IMR-90 (cell line): ENCODE results near the gene LAMA3. TPM values are rescaled to one million over a fixed set of nuclear protein-coding genes. Genes with fewer than 3 reads are reported as not detected.

Source experiments
- ATAC-seq: fragments of 200-7000 bp; cut with Tn5 transposase; 2 replicates; pipeline ENCODE4 v1.9.1; 2020; ENCODE audit warnings: low read depth, mild to moderate bottlenecking, moderate library complexity
- BruUV-seq: library from RNA; stranded (reverse); fragments of 400-500 nt; replicated peaks from 2 replicates; lab custom pipeline; 2021; lab: Mats Ljungman, UMichigan
- CTCF ChIA-PET: fragments of 300-600 bp; formaldehyde crosslinking; extraction: SDS; loops from one replicate; lab custom pipeline; 2021; ENCODE audit warnings: antibody characterized with exemption; lab: Yijun Ruan, JAX
- POLR2A ChIA-PET: fragments of 300-600 bp; sonication (Branson Sonifier 250); formaldehyde crosslinking; loops from one replicate; lab custom pipeline; 2022; ENCODE audit warnings: antibody characterized with exemption; ENCODE audit not compliant: unreplicated experiment; lab: Charles Lee
- DNase-seq: peaks from one replicate; pipeline ENCODE4 v3.0.0; 2013
- H2AFZ ChIP-seq: replicated peaks from 2 replicates; pipeline ENCODE3; 2013; ENCODE audit warnings: low read length, mild to moderate bottlenecking; ENCODE audit not compliant: poor library complexity
- H2AK5ac ChIP-seq: 2 replicates; pipeline ENCODE4 v1.6.1; 2013; ENCODE audit warnings: low read depth, low read length, inconsistent platforms
- H2AK9ac ChIP-seq: replicated peaks from 2 replicates; pipeline ENCODE3; 2013; ENCODE audit warnings: mild to moderate bottlenecking, low read depth, low read length, moderate library complexity; ENCODE audit not compliant: poor library complexity
- H2BK120ac ChIP-seq: 2 replicates; pipeline ENCODE4 v1.6.1; 2013; ENCODE audit warnings: low read depth, low read length, inconsistent platforms
- H2BK15ac ChIP-seq: 3 replicates; pipeline ENCODE4 v1.6.1; 2013; ENCODE audit warnings: low read depth, low read length, inconsistent platforms
- H2BK20ac ChIP-seq: 2 replicates; pipeline ENCODE4 v1.6.1; 2013; ENCODE audit warnings: low read depth, mild to moderate bottlenecking, inconsistent platforms, low read length, moderate library complexity
- H2BK5ac ChIP-seq: 2 replicates; pipeline ENCODE4 v1.6.1; 2013; ENCODE audit warnings: mild to moderate bottlenecking, low read depth, low read length, inconsistent platforms; ENCODE audit not compliant: poor library complexity, severe bottlenecking
- H3K14ac ChIP-seq: replicated peaks from 2 replicates; pipeline ENCODE4 v1.6.1; 2013; ENCODE audit warnings: low read depth, low read length, inconsistent platforms
- H3K18ac ChIP-seq: 2 replicates; pipeline ENCODE4 v1.6.1; 2013; ENCODE audit warnings: low read depth, low read length, control low read depth
- H3K23ac ChIP-seq: 2 replicates; pipeline ENCODE4 v1.6.1; 2013; ENCODE audit warnings: low read depth, low read length, inconsistent platforms
- H3K27ac ChIP-seq: 2 replicates; pipeline ENCODE4 v1.5.1; 2013; ENCODE audit warnings: mild to moderate bottlenecking, control low read depth, low read length; ENCODE audit not compliant: insufficient read depth
- H3K27me3 ChIP-seq: 2 replicates; pipeline ENCODE4 v1.6.1; 2013; ENCODE audit warnings: low read length; ENCODE audit not compliant: control insufficient read depth, insufficient read depth
- H3K36me3 ChIP-seq: 2 replicates; pipeline ENCODE4 v1.6.1; 2013; ENCODE audit warnings: low read length, mixed read lengths; ENCODE audit not compliant: control insufficient read depth, insufficient read depth
- H3K4ac ChIP-seq: 2 replicates; pipeline ENCODE4 v1.6.1; 2013; ENCODE audit warnings: low read depth, low read length, inconsistent platforms
- H3K4me1 ChIP-seq: 2 replicates; pipeline ENCODE4 v1.6.1; 2013; ENCODE audit warnings: low read length, mixed read lengths; ENCODE audit not compliant: control insufficient read depth, insufficient read depth
- H3K4me2 ChIP-seq: 2 replicates; pipeline ENCODE4 v1.6.1; 2013; ENCODE audit warnings: low read depth, mild to moderate bottlenecking, control low read depth, low read length, moderate library complexity
- H3K4me3 ChIP-seq: 2 replicates; pipeline ENCODE4 v1.5.1; 2013; ENCODE audit warnings: low read depth, mild to moderate bottlenecking, control low read depth, low read length, moderate library complexity; ENCODE audit not compliant: insufficient read depth
- H3K56ac ChIP-seq: 2 replicates; pipeline ENCODE4 v1.6.1; 2013; ENCODE audit warnings: low read length, inconsistent platforms; ENCODE audit not compliant: insufficient read depth; ENCODE audit errors: extremely low read depth
- H3K79me1 ChIP-seq, 2 experiments: 2 replicates each; pipeline ENCODE4 v1.6.1; 2013; ENCODE audit warnings: low read length in 2 of 2, inconsistent platforms in 1 of 2, low read depth in 1 of 2
- H3K9ac ChIP-seq: 2 replicates; pipeline ENCODE4 v1.6.1; 2013; ENCODE audit warnings: low read depth, low read length, control low read depth
- H3K9me1 ChIP-seq: 2 replicates; pipeline ENCODE4 v1.6.1; 2013; ENCODE audit warnings: low read length, inconsistent platforms; ENCODE audit not compliant: insufficient read depth
- H3K9me3 ChIP-seq: 2 replicates; pipeline ENCODE4 v1.6.1; 2013; ENCODE audit warnings: low read length; ENCODE audit not compliant: control insufficient read depth, insufficient read depth
- H4K20me1 ChIP-seq: 2 replicates; pipeline ENCODE4 v1.6.1; 2013; ENCODE audit warnings: low read length, inconsistent platforms; ENCODE audit not compliant: insufficient read depth
- H4K5ac ChIP-seq: 2 replicates; pipeline ENCODE4 v1.6.1; 2013; ENCODE audit warnings: mild to moderate bottlenecking, low read depth, low read length, control low read depth
- H4K8ac ChIP-seq, 2 experiments: 2 replicates each; pipeline ENCODE4 v1.6.1; 2013; ENCODE audit warnings: low read depth in 2 of 2, low read length in 2 of 2, control low read depth in 1 of 2, inconsistent platforms in 1 of 2
- H4K91ac ChIP-seq: 2 replicates; pipeline ENCODE4 v1.6.1; 2013; ENCODE audit warnings: low read depth, low read length, inconsistent platforms; ENCODE audit not compliant: insufficient read depth
- CEBPB ChIP-seq: IDR thresholded peaks from 2 replicates; pipeline ENCODE4 v1.6.1; 2012; ENCODE audit warnings: low read depth, low read length, improper control_type of control experiment
- WGBS, 2 experiments: methylation state at CpG; one replicate each; pipeline versions ENCODE4 v1.1.5 to v1.1.7; 2013; ENCODE audit warnings: missing lambda C conversion rate in 2 of 2; ENCODE audit not compliant: insufficient read length in 1 of 2; ENCODE audit errors: extremely low coverage in 2 of 2; 5-methylcytosine and 5-hydroxymethylcytosine counted together
- dilution Hi-C: fragments of 300-500 bp; cut with HindIII; formaldehyde crosslinking; loops from one replicate; pipeline ENCODE4 v1.14.3; 2018; ENCODE audit warnings: low sequenced_read_pairs; ENCODE audit not compliant: unreplicated experiment
- in situ Hi-C: fragments of 300-500 bp; cut with MboI; formaldehyde crosslinking; loops from 3 replicates; pipeline ENCODE4 v1.14.3; 2019; ENCODE audit warnings: low sequenced_read_pairs, inconsistent platforms, mixed read lengths
- intact Hi-C: fragments of 100-400 bp; cut with micrococcal nuclease; formaldehyde crosslinking; loops from 2 replicates; pipeline ENCODE4 v1.10.0; 2022
- polyA plus RNA-seq, 3 experiments: library from polyadenylated mRNA; depleted of rRNA; stranded (reverse); fragments of >200 nt; gene quantifications; 2 replicates each; pipeline ENCODE4 v1.2.3, GENCODE V29; 2012; ENCODE audit warnings: low replicate concordance in 1 of 3
- total RNA-seq: library from RNA; depleted of rRNA; stranded (reverse); fragments of >200 nt; gene quantifications from 2 replicates; pipeline ENCODE4 v1.2.3, GENCODE V29; 2012

Gene LAMA3
- total and polyA plus RNA-seq, 2 of the 4 experiments (the other 2 are of a cell fraction): 0.18 to 0.19 TPM

- intact Hi-C loops: no loop called here
- Histone ChIP-seq H2BK5ac (no peak overlapping the region), H3K9ac (no peak overlapping the region), H3K4me2 (no peak overlapping the region), H3K36me3 (no peaks in the 10 kb centered on the region), H4K91ac (no peak overlapping the region), H3K27me3 (peaks cover 15% of the 10 kb centered on the region), H2AK5ac (no peak overlapping the region), H4K8ac (no peak overlapping the region), H3K79me1 (no peaks in the 10 kb centered on the region), H3K14ac (no peak overlapping the region), H3K9me3 (no peaks in the 10 kb centered on the region), H3K56ac (no peak overlapping the region), H2AFZ (no peak overlapping the region), H3K4me3 (no peak overlapping the region), H3K9me1 (no peaks in the 10 kb centered on the region), H3K4me1 (no peaks in the 10 kb centered on the region; the same call in none of the 2 replicates), H2AK9ac (no peak overlapping the region), H3K27ac (no peak overlapping the region), H3K18ac (no peak overlapping the region), H2BK20ac (no peak overlapping the region), H2BK120ac (no peak overlapping the region), H4K5ac (no peak overlapping the region), H3K4ac (no peak overlapping the region), H4K20me1 (no peaks in the 10 kb centered on the region), H3K23ac (no peak overlapping the region), H2BK15ac (no peak overlapping the region)
- ATAC-seq (no peak), DNase-seq (no peak)
- dilution Hi-C loops: no loop called here
- ChIA-PET CTCF (no interaction called here), POLR2A (no interaction called here)
- no peak for TF ChIP-seq CEBPB
- in situ Hi-C loops: no loop called here
- WGBS, 2 experiments: 88% methylated on average over 7 of the region's 8 CpGs; no CpG with 5 or more reads in 1 of the 2 experiments
- BruUV-seq: no TSS peak
Observed at GRCh38 chr18:23648940-23649607, 40.2 kb upstream of the LAMA3 start.
